Lower lobe of right lung (tissue), 2 donors: ENCODE data around the gene MTHFSD. TPM values are rescaled to one million over a fixed set of nuclear protein-coding genes. Genes with fewer than 3 reads are reported as not detected.
A peak's percentile ranks its signal among the peaks of the same experiment; 100 is the strongest.

Experiments used
- ATAC-seq, 2 donors: fragments of 200-7000 bp; cut with Tn5 transposase; one replicate each; pipeline ENCODE4 v1.9.1; 2020 to 2022; ENCODE audit warnings: mild to moderate bottlenecking in 2 of 2, moderate library complexity in 2 of 2
- DNase-seq: peaks from one replicate; pipeline ENCODE4 v3.0.0-alpha.2; 2020
- H3K27ac ChIP-seq: fragments of 200-600 bp; one replicate; pipeline ENCODE4 v1.8.0; 2022
- H3K27me3 ChIP-seq: fragments of 200-600 bp; one replicate; pipeline ENCODE4 v1.8.0; 2022; ENCODE audit warnings: low read depth
- H3K36me3 ChIP-seq: fragments of 200-600 bp; one replicate; pipeline ENCODE4 v1.8.0; 2022; ENCODE audit warnings: mild to moderate bottlenecking
- H3K4me1 ChIP-seq: fragments of 200-600 bp; one replicate; pipeline ENCODE4 v1.8.0; 2022
- H3K4me3 ChIP-seq: fragments of 200-600 bp; one replicate; pipeline ENCODE4 v1.8.0; 2022; ENCODE audit warnings: mild to moderate bottlenecking
- H3K9me3 ChIP-seq: fragments of 200-600 bp; one replicate; pipeline ENCODE4 v1.8.0; 2022
- CTCF ChIP-seq: fragments of 200-600 bp; IDR thresholded peaks from one replicate; pipeline ENCODE4 v1.8.0; 2022; ENCODE audit warnings: antibody characterized with exemption, mild to moderate bottlenecking
- intact Hi-C: fragments of 100-400 bp; cut with DNase I; formaldehyde crosslinking; loops from one replicate; pipeline ENCODE4 v1.11.0; 2022
- total RNA-seq: library from RNA; stranded (reverse); fragmentation: NEBNext Ultra II Directional; extraction: Animal tissue kit (Norgen Biotek cat#: 25700); gene quantifications from one replicate; pipeline ENCODE4 v1.2.1, GENCODE V29; 2021
- donor health status: DM: no; HTN: yes; CAD: no; lungs with severe emphysema.

Gene MTHFSD
- total RNA-seq, 1 donor from 2014 or later, result 21.2 TPM

- DNase-seq (no peak), ATAC-seq (no peak)
- Histone ChIP-seq H3K9me3 (no peaks in the 10 kb centered on the region), H3K4me3 (peak overlapping the region; percentile 46), H3K27me3 (peaks cover 89% of the 10 kb centered on the region), H3K4me1 (peaks cover 25% of the 10 kb centered on the region), H3K36me3 (no peaks in the 10 kb centered on the region), H3K27ac (peak overlapping the region; percentile 46)
- TF ChIP-seq CTCF, result no peak
- intact Hi-C loops, result no loop called here
These were observed 21.7 kb upstream of the MTHFSD start for GRCh38 chr16:86576591-86577313.

GRCh38 chr16:86575754-86576557 lies 20.9 kb upstream of the MTHFSD start:
- DNase-seq (no peak), ATAC-seq (peak; percentile 48 to 53)
- Histone ChIP-seq H3K27me3 (peaks cover 96% of the 10 kb centered on the region), H3K9me3 (no peaks in the 10 kb centered on the region), H3K4me1 (peaks cover 25% of the 10 kb centered on the region), H3K4me3 (peak overlapping the region; percentile 46), H3K36me3 (no peaks in the 10 kb centered on the region), H3K27ac (peak overlapping the region; percentile 46)
- peak; percentile 46 for TF ChIP-seq CTCF
- intact Hi-C loops, result no loop called here

- Histone ChIP-seq H3K36me3 (no peaks in the 10 kb centered on the region), H3K9me3 (no peaks in the 10 kb centered on the region), H3K4me1 (peaks cover 25% of the 10 kb centered on the region), H3K27ac (no peak overlapping the region), H3K27me3 (peaks cover 99% of the 10 kb centered on the region), H3K4me3 (peak overlapping the region; percentile 46)
- no peak for TF ChIP-seq CTCF
- intact Hi-C loops, result no loop called here
- DNase-seq, result no peak
- ATAC-seq, result no peak
These were observed 20.2 kb upstream of the MTHFSD start for GRCh38 chr16:86575095-86575685.

GRCh38 chr16:86574646-86575045 lies 19.6 kb upstream of the MTHFSD start:
- Histone ChIP-seq H3K27me3 (peaks cover 99% of the 10 kb centered on the region), H3K4me1 (peaks cover 25% of the 10 kb centered on the region), H3K9me3 (no peaks in the 10 kb centered on the region), H3K36me3 (no peaks in the 10 kb centered on the region), H3K27ac (no peak overlapping the region), H3K4me3 (no peak overlapping the region)
- no peak for DNase-seq
- TF ChIP-seq CTCF, result no peak
- intact Hi-C loops, result no loop called here
- no peak for ATAC-seq

GRCh38 chr16:86573646-86574508 lies 18.8 kb upstream of the MTHFSD start:
- intact Hi-C loops, result no loop called here
- no peak for TF ChIP-seq CTCF
- ATAC-seq, result no peak
- Histone ChIP-seq H3K9me3 (no peaks in the 10 kb centered on the region), H3K27ac (no peak overlapping the region), H3K4me3 (no peak overlapping the region), H3K36me3 (no peaks in the 10 kb centered on the region), H3K4me1 (peaks cover 25% of the 10 kb centered on the region), H3K27me3 (peaks cover 99% of the 10 kb centered on the region)
- DNase-seq, result no peak
